CD4-positive, CD25-positive, alpha-beta regulatory T cell (primary cell): ENCODE data around the gene IFTAP. TPM values are rescaled to one million over a fixed set of nuclear protein-coding genes. Genes with fewer than 3 reads are reported as not detected.

Experiments
- ATAC-seq, 2 donors: fragments of 150-1000 bp; cut with Tn5 transposase; one replicate each; pipeline ENCODE4 v1.10.0; 2021; ENCODE audit warnings: low read depth in 2 of 2, moderate number of reproducible peaks in 2 of 2, moderate library complexity in 1 of 2
- DNase-seq, 3 donors: peaks; one replicate each; pipeline versions ENCODE4 v3.0.0 to v3.0.0-alpha.2; 2012 to 2022; ENCODE audit warnings: mixed read lengths in 1 of 3
- H3K27ac ChIP-seq: one replicate; pipeline ENCODE4 v1.7.0; 2013; ENCODE audit warnings: mild to moderate bottlenecking, low read length; ENCODE audit not compliant: insufficient read depth, poor library complexity, severe bottlenecking
- H3K27me3 ChIP-seq: one replicate; pipeline ENCODE4 v1.7.0; 2013; ENCODE audit warnings: low read length; ENCODE audit not compliant: control insufficient read depth, insufficient read depth
- H3K36me3 ChIP-seq: one replicate; pipeline ENCODE4 v1.7.0; 2013; ENCODE audit warnings: mild to moderate bottlenecking, low read length, moderate library complexity; ENCODE audit not compliant: control insufficient read depth, insufficient read depth
- H3K4me1 ChIP-seq: 2 replicates; pipeline ENCODE4 v1.7.0; 2013; ENCODE audit warnings: mild to moderate bottlenecking, low read length; ENCODE audit not compliant: insufficient read depth, control insufficient read depth, poor library complexity, severe bottlenecking
- H3K4me3 ChIP-seq: one replicate; pipeline ENCODE4 v1.7.0; 2013; ENCODE audit warnings: low read depth, mild to moderate bottlenecking, low read length, moderate library complexity
- H3K9me3 ChIP-seq, 2 experiments: 1 replicate in 1 of 2; 2 replicates in 1 of 2; pipeline ENCODE4 v1.7.0; 2013; ENCODE audit warnings: low read length in 2 of 2, mild to moderate bottlenecking in 1 of 2, moderate library complexity in 1 of 2; ENCODE audit not compliant: control insufficient read depth in 2 of 2
- H3K27ac Mint-ChIP-seq, 3 donors: one replicate each; pipeline ENCODE4 v1.8.0; 2020 to 2022; ENCODE audit warnings: mild to moderate bottlenecking in 3 of 3, mixed read lengths in 3 of 3, moderate library complexity in 2 of 3
- H3K27me3 Mint-ChIP-seq: one replicate; pipeline ENCODE4 v1.8.0; 2022; ENCODE audit warnings: mild to moderate bottlenecking, mixed read lengths
- H3K36me3 Mint-ChIP-seq: one replicate; pipeline ENCODE4 v1.8.0; 2020; ENCODE audit warnings: mixed read lengths
- H3K4me1 Mint-ChIP-seq, 4 donors: one replicate each; pipeline ENCODE4 v1.8.0; 2020 to 2022; ENCODE audit warnings: mixed read lengths in 4 of 4, mild to moderate bottlenecking in 1 of 4
- H3K4me3 Mint-ChIP-seq, 4 donors: one replicate each; pipeline ENCODE4 v1.8.0; 2020 to 2022; ENCODE audit warnings: mild to moderate bottlenecking in 4 of 4, mixed read lengths in 4 of 4, moderate library complexity in 3 of 4
- H3K9me3 Mint-ChIP-seq, 7 donors: one replicate each; pipeline ENCODE4 v1.8.0; 2020 to 2022; ENCODE audit warnings: mixed read lengths in 7 of 7, mild to moderate bottlenecking in 3 of 7, moderate library complexity in 2 of 7
- polyA plus RNA-seq, 4 donors: library from polyadenylated mRNA; unstranded; fragments of 300-500 nt; fragmentation: Illumina TruSeq; gene quantifications; one replicate each; pipeline ENCODE4 v1.2.3, GENCODE V29; 2021
- total RNA-seq: library from RNA; stranded (reverse); gene quantifications from one replicate; pipeline ENCODE4 v1.2.3, GENCODE V29; 2022

IFTAP gene
- total and polyA plus RNA-seq, 5 donors from 2014 or later = 0.71 to 3.8 (median 2.5) TPM; not detected in 1

DNA sequence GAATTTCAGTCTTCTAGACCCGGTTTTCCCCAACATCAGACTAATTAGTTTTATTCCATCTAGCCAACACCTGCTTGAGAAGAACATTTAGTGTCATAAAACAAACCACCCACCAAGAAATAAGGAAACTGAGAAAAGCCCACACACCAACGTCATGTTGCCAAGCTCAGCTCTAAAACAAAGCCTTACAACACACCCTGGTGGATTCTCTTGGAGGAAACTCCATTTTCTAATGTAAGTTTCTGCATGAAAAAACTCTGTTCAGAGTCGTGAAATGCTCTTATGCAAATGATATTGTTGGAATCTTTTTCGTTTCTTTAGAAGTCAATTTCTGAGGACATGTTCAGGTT, 108.7 kb downstream of the IFTAP start:
- DNase-seq (no peak), ATAC-seq (no peak)
- no peak overlapping the region for H3K27ac ChIP-seq
- Mint-ChIP-seq H3K4me1 (no peaks in the 10 kb centered on the region), H3K27ac (no peak overlapping the region), H3K9me3 (peaks cover 0 to 1% (median 0%) of the 10 kb centered on the region in 7 donors), H3K36me3 (no peaks in the 10 kb centered on the region), H3K4me3 (no peak overlapping the region), H3K27me3 (no peaks in the 10 kb centered on the region)
- H3K27me3 ChIP-seq = peaks cover 3% of the 10 kb centered on the region
- no peak overlapping the region for H3K4me3 ChIP-seq
- no peaks in the 10 kb centered on the region for H3K4me1 ChIP-seq
- H3K36me3 ChIP-seq = no peaks in the 10 kb centered on the region
- no peaks in the 10 kb centered on the region for H3K9me3 ChIP-seq

Other genes with a start within 250 kb of the IFTAP start
- 29.7 TPM for gene TRAF6, start 84.2 kb upstream of the IFTAP start, total RNA-seq
- gene TRAF6, start 84.2 kb upstream of the IFTAP start, polyA plus RNA-seq = 10 to 100 TPM in 2 of 4 donors, 1 to 10 TPM in 2; 6.3 to 11.3 (median 9.8) TPM
- 0.05 TPM for gene RAG1, start 26.5 kb upstream of the IFTAP start, total RNA-seq
- gene RAG1, start 26.5 kb upstream of the IFTAP start, polyA plus RNA-seq = 1 to 10 TPM in 1 of 4 donors, under 1 TPM in 1, not detected in 2; 0.16 to 2.3 TPM
- not detected for gene RAG2, start 3.7 kb downstream of the IFTAP start, total RNA-seq
- gene RAG2, start 3.7 kb downstream of the IFTAP start, polyA plus RNA-seq = not detected